ENCODE results near the gene GRAMD1C.

The GRAMD1C gene

GRCh38 chr3:113852506-113852905 lies 13.9 kb downstream of the GRAMD1C start:
- DNase-seq (ENCODE audit: low read depth) = no peak

GRCh38 chr3:113867506-113867905 lies 28.9 kb downstream of the GRAMD1C start:
- no peak for DNase-seq (ENCODE audit: low read depth)

- DNase-seq (ENCODE audit: low read depth) = no peak
Observed at GRCh38 chr3:113873293-113873692, 34.7 kb downstream of the GRAMD1C start.

GRCh38 chr3:113873814-113874526 lies 35.4 kb downstream of the GRAMD1C start:
- no peak for DNase-seq (ENCODE audit: low read depth)

GRCh38 chr3:113878403-113878802 lies 39.8 kb downstream of the GRAMD1C start:
- DNase-seq (ENCODE audit: low read depth) = no peak

GRCh38 chr3:113885050-113885449 lies 46.5 kb downstream of the GRAMD1C start:
- DNase-seq (ENCODE audit: low read depth) = no peak

GRCh38 chr3:113890256-113890900 lies 51.8 kb downstream of the GRAMD1C start:
- DNase-seq (ENCODE audit: low read depth) = no peak

- no peak for DNase-seq (ENCODE audit: low read depth)
Observed at GRCh38 chr3:113894927-113895326, 56.3 kb downstream of the GRAMD1C start.

- DNase-seq (ENCODE audit: low read depth) = no peak
Observed at GRCh38 chr3:113895964-113896363, 57.4 kb downstream of the GRAMD1C start.

- DNase-seq (ENCODE audit: low read depth) = no peak
Observed at GRCh38 chr3:113896930-113897329, 58.3 kb downstream of the GRAMD1C start.

GRCh38 chr3:113897373-113897777 lies 58.8 kb downstream of the GRAMD1C start:
- no peak for DNase-seq (ENCODE audit: low read depth)

GRCh38 chr3:113898892-113899291 lies 60.3 kb downstream of the GRAMD1C start:
- DNase-seq (ENCODE audit: low read depth) = no peak

GRCh38 chr3:113906568-113907140 lies 68.1 kb downstream of the GRAMD1C start:
- no peak for DNase-seq (ENCODE audit: low read depth)

GRCh38 chr3:113908133-113908532 lies 69.5 kb downstream of the GRAMD1C start:
- no peak for DNase-seq (ENCODE audit: low read depth)

- no peak for DNase-seq (ENCODE audit: low read depth)
Observed at GRCh38 chr3:113910966-113911365, 72.4 kb downstream of the GRAMD1C start.

GRCh38 chr3:113912552-113913236 lies 74.1 kb downstream of the GRAMD1C start:
- no peak for DNase-seq (ENCODE audit: low read depth)

GRCh38 chr3:113914646-113915045 lies 76.1 kb downstream of the GRAMD1C start:
- DNase-seq (ENCODE audit: low read depth) = no peak

GRCh38 chr3:113927556-113927955 lies 89.0 kb downstream of the GRAMD1C start:
- DNase-seq (ENCODE audit: low read depth) = no peak

- DNase-seq (ENCODE audit: low read depth) = no peak
Observed at GRCh38 chr3:113946831-113947230, 108.2 kb downstream of the GRAMD1C start.

- DNase-seq (ENCODE audit: low read depth) = peak; percentile 39
Observed at GRCh38 chr3:113947372-113948014, 108.9 kb downstream of the GRAMD1C start, which contains the start of gene ZDHHC23. TSS of gene ZDHHC23 (plus strand) at chr3:113948013. CDS start at chr3:113948803, 790 bp downstream.

GRCh38 chr3:113948015-113948917 lies 109.7 kb downstream of the GRAMD1C start:
- DNase-seq (ENCODE audit: low read depth) = no peak
